Peyer's patch (tissue), 4 donors: Measurements from ENCODE around the gene DISP3.

ENCODE experiments used
- CTCF ChIP-seq, 6 experiments: fragments of 450-650 bp in 4 of 6; fragments of 200-600 bp in 2 of 6; sonication (generic) in 1 of 6; IDR thresholded peaks; one replicate each; pipeline ENCODE4 v1.5.1; 2017 to 2019; ENCODE audit warnings: antibody characterized with exemption in 6 of 6, mild to moderate bottlenecking in 3 of 6, moderate library complexity in 1 of 6
- POLR2A ChIP-seq, 2 donors: fragments of 450-650 bp; IDR thresholded peaks; one replicate each; pipeline ENCODE4 v1.5.1; 2017; ENCODE audit warnings: antibody characterized with exemption in 2 of 2, mild to moderate bottlenecking in 2 of 2, moderate library complexity in 2 of 2

GRCh38 chr1:11523746-11524464 is 45.0 kb downstream of the DISP3 start:
- no peak for TF ChIP-seq POLR2A (IDR thresholded peaks at IDR 0.05)
- TF ChIP-seq CTCF (IDR thresholded peaks at IDR 0.05) = no peak
